Endodermal cell (in vitro differentiated cells): ENCODE results near the gene RNF144A. TPM values are rescaled to one million over a fixed set of nuclear protein-coding genes. Genes with fewer than 3 reads are reported as not detected.

Experiments
- DNase-seq: peaks from one replicate; pipeline ENCODE4 v3.0.0-alpha.2; 2017
- H3K27ac ChIP-seq: 2 replicates; pipeline ENCODE4 v1.5.1; 2013; ENCODE audit warnings: mild to moderate bottlenecking, low read depth, low read length, moderate library complexity
- H3K27me3 ChIP-seq: 2 replicates; pipeline ENCODE4 v1.6.1; 2013; ENCODE audit warnings: mild to moderate bottlenecking, low read length, moderate library complexity; ENCODE audit not compliant: insufficient read depth, control insufficient read depth, poor library complexity, severe bottlenecking
- H3K36me3 ChIP-seq: 2 replicates; pipeline ENCODE4 v1.7.0; 2013; ENCODE audit warnings: mild to moderate bottlenecking, low read length, moderate library complexity; ENCODE audit not compliant: control insufficient read depth, insufficient read depth
- H3K4me1 ChIP-seq: one replicate; pipeline ENCODE4 v1.7.0; 2013; ENCODE audit warnings: low read length; ENCODE audit not compliant: control insufficient read depth, insufficient read depth
- H3K4me3 ChIP-seq: 2 replicates; pipeline ENCODE4 v1.5.1; 2013; ENCODE audit warnings: mild to moderate bottlenecking, low read length, moderate library complexity
- H3K9ac ChIP-seq: 2 replicates; pipeline ENCODE4 v1.6.1; 2013; ENCODE audit warnings: mild to moderate bottlenecking, low read length, moderate library complexity; ENCODE audit not compliant: poor library complexity, severe bottlenecking; ENCODE audit errors: extremely low read depth
- H3K9me3 ChIP-seq: 2 replicates; pipeline ENCODE4 v1.6.1; 2013; ENCODE audit warnings: mild to moderate bottlenecking, low read length, moderate library complexity; ENCODE audit not compliant: control insufficient read depth
- H3K27ac Mint-ChIP-seq: 2 replicates; pipeline ENCODE4 v1.8.0; 2020; ENCODE audit warnings: mixed read lengths
- H3K27me3 Mint-ChIP-seq: 2 replicates; pipeline ENCODE4 v1.8.0; 2021; ENCODE audit warnings: mild to moderate bottlenecking, mixed read lengths; ENCODE audit not compliant: insufficient read depth
- H3K36me3 Mint-ChIP-seq: 2 replicates; pipeline ENCODE4 v1.8.0; 2020; ENCODE audit warnings: low read depth, mixed read lengths
- H3K4me1 Mint-ChIP-seq: 2 replicates; pipeline ENCODE4 v1.8.0; 2020; ENCODE audit warnings: mixed read lengths
- H3K4me3 Mint-ChIP-seq: 2 replicates; pipeline ENCODE4 v1.8.0; 2020; ENCODE audit warnings: mild to moderate bottlenecking, moderate library complexity, mixed read lengths
- H3K9me3 Mint-ChIP-seq: 2 replicates; pipeline ENCODE4 v1.8.0; 2020; ENCODE audit warnings: mild to moderate bottlenecking, mixed read lengths
- WGBS, 2 experiments: methylation state at CpG; one replicate each; pipeline versions ENCODE4 v1.1.5 to v1.1.7; 2013; ENCODE audit warnings: missing lambda C conversion rate in 2 of 2, mixed read lengths in 1 of 2; ENCODE audit not compliant: insufficient coverage in 1 of 2, insufficient read length in 1 of 2; 5-methylcytosine and 5-hydroxymethylcytosine counted together
- total RNA-seq, 2 donors: library from RNA; stranded (reverse); fragmentation: NEBNext Ultra II Directional in 1 of 2; extraction: Animal tissue kit (Norgen Biotek cat#: 25700) in 1 of 2; gene quantifications; 2 replicates in 1 of 2; 3 replicates in 1 of 2; pipeline ENCODE4 v1.2.1, GENCODE V29; 2021
- TF ChIP-seq, protein P1 (sequence below): fragments of 200-600 bp; sonication (generic); conservative IDR thresholded peaks from 2 replicates; pipeline ENCODE4 v1.5.0; 2021; ENCODE audit warnings: antibody characterized with exemption, mild to moderate bottlenecking

Gene RNF144A
- total RNA-seq, 2 donors from 2014 or later = 12.4 to 26.0 TPM

DNA sequence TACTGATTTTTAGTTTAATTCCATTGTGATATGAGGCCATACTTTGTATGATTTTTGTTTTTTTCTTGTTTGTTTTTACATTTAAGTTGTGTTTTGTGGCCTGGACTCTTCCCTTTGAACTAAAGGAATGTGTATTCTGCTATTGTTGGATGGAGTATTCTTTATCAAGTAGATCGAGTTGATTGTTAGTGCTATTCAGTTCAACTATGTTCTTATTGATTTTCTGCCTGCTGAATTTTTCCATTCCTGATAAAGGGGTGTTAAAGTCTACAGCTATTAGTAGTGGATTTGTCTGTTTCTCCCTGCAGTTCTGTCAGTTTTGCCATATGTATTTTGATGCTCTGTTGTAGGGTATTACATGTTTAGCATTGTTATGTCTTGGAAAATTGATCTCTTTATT, 14.5 kb downstream of the RNF144A start:
- no peak for DNase-seq
- Histone ChIP-seq H3K27ac (no peak overlapping the region), H3K9ac (no peak overlapping the region), H3K27me3 (no peaks in the 10 kb centered on the region), H3K36me3 (no peaks in the 10 kb centered on the region), H3K4me1 (peaks cover 2% of the 10 kb centered on the region), H3K4me3 (no peak overlapping the region), H3K9me3 (no peaks in the 10 kb centered on the region)
- Mint-ChIP-seq H3K9me3 (peaks cover 3% of the 10 kb centered on the region), H3K4me1 (peaks cover 15% of the 10 kb centered on the region), H3K36me3 (no peaks in the 10 kb centered on the region), H3K27me3 (no peaks in the 10 kb centered on the region), H3K4me3 (no peak overlapping the region), H3K27ac (no peak overlapping the region)
- 78% methylated on average over 1 of the region's 1 CpG; no CpG with 5 or more reads in 1 of the 2 experiments for WGBS, 2 experiments
- TF ChIP-seq, protein P1, sequence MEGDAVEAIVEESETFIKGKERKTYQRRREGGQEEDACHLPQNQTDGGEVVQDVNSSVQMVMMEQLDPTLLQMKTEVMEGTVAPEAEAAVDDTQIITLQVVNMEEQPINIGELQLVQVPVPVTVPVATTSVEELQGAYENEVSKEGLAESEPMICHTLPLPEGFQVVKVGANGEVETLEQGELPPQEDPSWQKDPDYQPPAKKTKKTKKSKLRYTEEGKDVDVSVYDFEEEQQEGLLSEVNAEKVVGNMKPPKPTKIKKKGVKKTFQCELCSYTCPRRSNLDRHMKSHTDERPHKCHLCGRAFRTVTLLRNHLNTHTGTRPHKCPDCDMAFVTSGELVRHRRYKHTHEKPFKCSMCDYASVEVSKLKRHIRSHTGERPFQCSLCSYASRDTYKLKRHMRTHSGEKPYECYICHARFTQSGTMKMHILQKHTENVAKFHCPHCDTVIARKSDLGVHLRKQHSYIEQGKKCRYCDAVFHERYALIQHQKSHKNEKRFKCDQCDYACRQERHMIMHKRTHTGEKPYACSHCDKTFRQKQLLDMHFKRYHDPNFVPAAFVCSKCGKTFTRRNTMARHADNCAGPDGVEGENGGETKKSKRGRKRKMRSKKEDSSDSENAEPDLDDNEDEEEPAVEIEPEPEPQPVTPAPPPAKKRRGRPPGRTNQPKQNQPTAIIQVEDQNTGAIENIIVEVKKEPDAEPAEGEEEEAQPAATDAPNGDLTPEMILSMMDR = no peak

DNA sequence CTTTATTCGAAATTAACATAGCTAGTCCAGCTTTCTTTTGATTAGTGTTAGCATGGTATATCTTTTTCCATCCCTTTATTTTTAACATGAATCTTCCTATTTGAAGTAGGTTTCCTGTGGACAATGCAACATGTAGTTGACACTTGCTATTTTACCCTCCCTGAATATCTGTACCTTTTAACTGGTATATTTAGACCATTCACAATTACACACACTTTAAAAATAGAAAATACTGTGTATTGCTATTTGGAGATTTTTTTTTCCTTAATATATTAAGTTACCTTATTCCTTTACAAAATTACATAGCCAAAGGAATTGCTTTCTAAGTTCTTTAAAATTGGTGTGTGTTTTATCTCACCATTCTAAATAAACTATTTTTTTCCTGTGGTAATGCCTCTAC, 15.0 kb downstream of the RNF144A start:
- no peak overlapping the region for H3K4me3 Mint-ChIP-seq
- peaks cover 10% of the 10 kb centered on the region for H3K4me1 Mint-ChIP-seq

DNA sequence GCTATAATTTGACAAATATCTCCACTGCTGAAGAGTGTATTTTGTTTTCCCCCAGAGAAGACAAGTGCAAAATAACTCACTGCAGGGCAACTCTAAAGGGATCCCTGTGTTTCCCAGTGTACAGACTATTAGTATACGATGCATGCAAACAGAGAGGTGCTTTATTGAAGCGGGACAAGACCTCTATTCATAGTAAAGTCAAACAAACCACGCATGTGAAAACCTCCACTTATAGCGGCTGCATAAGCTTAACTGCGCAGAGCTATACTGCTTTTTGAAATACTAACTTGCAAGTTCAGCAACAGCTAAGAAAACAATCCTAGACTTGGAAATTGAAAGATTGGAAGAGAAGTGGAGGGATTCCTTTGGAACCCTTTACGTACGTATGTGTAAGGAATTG, 15.6 kb downstream of the RNF144A start:
- peaks cover 8% of the 10 kb centered on the region for H3K4me1 Mint-ChIP-seq
- WGBS, 2 experiments = 95 to 96% methylated on average over 7 of the region's 7 CpGs
- no peak overlapping the region for H3K4me3 Mint-ChIP-seq
- no peak for DNase-seq
- TF ChIP-seq, protein P1 = no peak
- Histone ChIP-seq H3K9me3 (no peaks in the 10 kb centered on the region), H3K4me1 (peaks cover 2% of the 10 kb centered on the region), H3K27ac (no peak overlapping the region), H3K9ac (no peak overlapping the region), H3K4me3 (no peak overlapping the region), H3K27me3 (no peaks in the 10 kb centered on the region), H3K36me3 (no peaks in the 10 kb centered on the region)
- H3K9me3 Mint-ChIP-seq = peaks cover 3% of the 10 kb centered on the region
- no peaks in the 10 kb centered on the region for H3K27me3 Mint-ChIP-seq
- no peak overlapping the region for H3K27ac Mint-ChIP-seq
- H3K36me3 Mint-ChIP-seq = no peaks in the 10 kb centered on the region

More for the DNA sequence above, 15.0 kb downstream of the RNF144A start:
- 89% methylated on average over 1 of the region's 1 CpG; no CpG with 5 or more reads in 1 of the 2 experiments for WGBS, 2 experiments
- Histone ChIP-seq H3K27me3 (no peaks in the 10 kb centered on the region), H3K27ac (no peak overlapping the region), H3K36me3 (no peaks in the 10 kb centered on the region), H3K4me3 (no peak overlapping the region), H3K9me3 (no peaks in the 10 kb centered on the region), H3K4me1 (peaks cover 2% of the 10 kb centered on the region), H3K9ac (no peak overlapping the region)
- Mint-ChIP-seq H3K27ac (no peak overlapping the region), H3K36me3 (no peaks in the 10 kb centered on the region), H3K9me3 (peaks cover 3% of the 10 kb centered on the region), H3K27me3 (no peaks in the 10 kb centered on the region)
- TF ChIP-seq, protein P1 = no peak
- no peak for DNase-seq
